ENCODE results near the gene CHIT1. TPM values are rescaled to one million over a fixed set of nuclear protein-coding genes. Genes with fewer than 3 reads are reported as not detected.

Gene CHIT1
- total RNA-seq, 1 donor from 2014 or later, result 0.27 TPM

Other genes starting within 250 kb of the CHIT1 start
- gene TMEM183A, start 222.3 kb downstream of the CHIT1 start, total RNA-seq, result 66.3 and 70.7 TPM in 2 replicates
- 6.4 and 7.9 TPM in 2 replicates for gene PPFIA4, start 203.2 kb downstream of the CHIT1 start, total RNA-seq
- gene MYOG, start 143.7 kb downstream of the CHIT1 start, total RNA-seq, result not detected in 2 replicates
- gene ADORA1, start 101.9 kb downstream of the CHIT1 start, total RNA-seq, result not detected in 2 replicates
- gene MYBPH, start 53.8 kb downstream of the CHIT1 start, total RNA-seq, result not detected in 2 replicates
- not detected in 2 replicates for gene CHI3L1, start 43.0 kb downstream of the CHIT1 start, total RNA-seq
- gene BTG2, start 75.8 kb upstream of the CHIT1 start, total RNA-seq, result 170 and 175 TPM in 2 replicates
- 0.15 and 0.39 TPM in 2 replicates for gene FMOD, start 121.4 kb upstream of the CHIT1 start, total RNA-seq
- gene PRELP, start 246.1 kb upstream of the CHIT1 start, total RNA-seq, result not detected in 2 replicates

Data from T-helper 1 cell treated with Interleukin-12 subunit alpha and Interleukin-12 subunit beta and Interleukin-4 antibody, amounts not matched to agents 30 ng/mL and 1 ng/mL, for 36 hours (primary cell).